Measurements from ENCODE around the gene TIMM50. TPM values are rescaled to one million over a fixed set of nuclear protein-coding genes. Genes with fewer than 3 reads are reported as not detected.

Gene TIMM50
- total and polyA plus RNA-seq, 2 of the 13 experiments (the other 11 are each of a cell fraction or from before 2014, with no cell fraction given): 91.1 to 92.5 TPM

GRCh38 chr19:39445196-39446111, 35.2 kb upstream of the TIMM50 start, which contains the start of gene SUPT5H (continued):
- TF ChIP-seq ZNF761 (CRISPR knock-in tag; conservative IDR thresholded peaks at IDR 0.05): peak; percentile 71; the same call in 1 of the 2 replicates
- TF ChIP-seq AKAP8 (CRISPR knock-in tag; IDR thresholded peaks at IDR 0.05): 0 out of 2 replicates have a peak, but pooled peaks have one; percentile 66
- no peak for TF ChIP-seq ZNF841 (CRISPR knock-in tag; IDR thresholded peaks at IDR 0.05; ENCODE audit: borderline replicate concordance)
- peak; percentile 84; the same call in 1 of the 2 replicates for TF ChIP-seq CAMTA2 (CRISPR knock-in tag; IDR thresholded peaks at IDR 0.05; ENCODE audit: borderline replicate concordance)
- TF ChIP-seq NCOA2 (CRISPR knock-in tag; IDR thresholded peaks at IDR 0.05): peak; percentile 69
- peak; percentile 12; the same call in 1 of the 2 replicates for TF ChIP-seq ZNF263 (CRISPR knock-in tag; IDR thresholded peaks at IDR 0.05)
- TF ChIP-seq POLR2G (IDR thresholded peaks at IDR 0.05; ENCODE audit: low read depth, low read length): peak; percentile 94
- TF ChIP-seq ZNF333 (CRISPR knock-in tag; IDR thresholded peaks at IDR 0.05; ENCODE audit: borderline replicate concordance): peak; percentile 84; the same call in 1 of the 2 replicates
- no peak for TF ChIP-seq TBL1XR1 (IDR thresholded peaks at IDR 0.05; ENCODE audit: borderline replicate concordance, low read length, partially characterized antibody)
- TF ChIP-seq ZNF230 (CRISPR knock-in tag; IDR thresholded peaks at IDR 0.05): peak; percentile 85; the same call in 1 of the 2 replicates
- peak; percentile 98 for TF ChIP-seq ZNF687 (CRISPR knock-in tag; IDR thresholded peaks at IDR 0.05)
- 0 out of 2 replicates have a peak, but pooled peaks have one; percentile 17 for TF ChIP-seq ZNF232 (CRISPR knock-in tag; IDR thresholded peaks at IDR 0.05; ENCODE audit: borderline replicate concordance)
- TF ChIP-seq TFDP1 (CRISPR knock-in tag; IDR thresholded peaks at IDR 0.05; ENCODE audit: borderline replicate concordance): peak; percentile 89
- peak; percentile 86 for TF ChIP-seq RXRB (CRISPR knock-in tag; IDR thresholded peaks at IDR 0.05; ENCODE audit: borderline replicate concordance)
- peak; percentile 68 for TF ChIP-seq ZNF160 (CRISPR knock-in tag; IDR thresholded peaks at IDR 0.05)
- TF ChIP-seq RBM39 (IDR thresholded peaks at IDR 0.05; ENCODE audit: low read depth, low read length, poor library complexity, severe bottlenecking): peak; percentile 48
- peak; percentile 96; the same call in 1 of the 2 replicates for TF ChIP-seq ZNF607 (CRISPR knock-in tag; IDR thresholded peaks at IDR 0.05; ENCODE audit: borderline replicate concordance)
- peak; percentile 76 for TF ChIP-seq ETV5 (CRISPR knock-in tag; IDR thresholded peaks at IDR 0.05; ENCODE audit: borderline replicate concordance)
- peak; percentile 81; the same call in 1 of the 2 replicates for TF ChIP-seq ZNF816 (CRISPR knock-in tag; IDR thresholded peaks at IDR 0.05; ENCODE audit: borderline replicate concordance)
- TF ChIP-seq GMEB1 (CRISPR knock-in tag; IDR thresholded peaks at IDR 0.05; ENCODE audit: borderline replicate concordance): peak; percentile 85

Measured in HepG2 (cell line).